ENCODE results near the gene PNPLA7. TPM values are rescaled to one million over a fixed set of nuclear protein-coding genes. Genes with fewer than 3 reads are reported as not detected.

Gene PNPLA7
- total and polyA plus RNA-seq, 2 of the 13 experiments (the other 11 are each of a cell fraction or from before 2014, with no cell fraction given): 0.42 to 1.5 TPM

- Histone ChIP-seq H3K36me3 (replicated peaks in 1 of 2; ENCODE audit: control insufficient read depth in 1 of 2, insufficient read depth in 2 of 2, low read length in 2 of 2) (no peaks in the 10 kb centered on the region), H3K4me3 (replicated peaks in 1 of 3; ENCODE audit: insufficient read depth in 1 of 3, low read depth in 2 of 3, low read length in 3 of 3) (no peak overlapping the region), H3K9me3 (ENCODE audit: low read length) (no peaks in the 10 kb centered on the region), H3K4me2 (ENCODE audit: low read depth, low read length) (no peak overlapping the region), H3K27ac (ENCODE audit: extremely low read length, insufficient read depth, low read length) (no peak overlapping the region), H3K4me1 (ENCODE audit: insufficient read depth, low read length) (peaks cover 16% of the 10 kb centered on the region), H3K9ac (ENCODE audit: insufficient read depth, low read depth, low read length) (no peak overlapping the region), H4K20me1 (ENCODE audit: insufficient read depth, low read length) (no peaks in the 10 kb centered on the region), H2AFZ (ENCODE audit: low read length) (no peak overlapping the region), H3K27me3 (ENCODE audit: control insufficient read depth in 1 of 2, insufficient read depth in 2 of 2, low read length in 2 of 2) (peaks cover under 1 to 6% of the 10 kb centered on the region in 2 experiments; a peak in 3 of 5 replicates), H3K79me2 (ENCODE audit: insufficient read depth, low read length) (no peaks in the 10 kb centered on the region)
- BruUV-seq (replicated peaks): no TSS peak
- in situ Hi-C loops (cut with HindIII; ENCODE audit: extremely low pct_ligation_motif_present, low pct_unique_long_range_greater_than_20kb) (no loop called here), intact Hi-C loops (cut with micrococcal nuclease; ENCODE audit: unreplicated experiment) (no loop called here)
- CTCF ChIA-PET (ENCODE audit: low intra/inter-chr PET ratio, low total read pairs): no interaction called here
- 75% methylated on average over 7 of the region's 21 CpGs for WGBS (ENCODE audit: low lambda C conversion rate)
- FAIRE-seq (no peak), ATAC-seq (no peak), DNase-seq (ENCODE audit: low spot score) (no peak)
- POLR2A ChIA-PET: interaction anchor here (1.9 kb wide), 1 partner anchor 10 kb away, joined by 7 read pairs; the partner anchor contains the start of gene ENTPD8
- no peak for TF ChIP-seq ZNF775 (CRISPR knock-in tag; IDR thresholded peaks at IDR 0.05; ENCODE audit: borderline replicate concordance)
- no peak for TF ChIP-seq SSRP1 (CRISPR knock-in tag; IDR thresholded peaks at IDR 0.05)
- no peak for TF ChIP-seq MAFF (IDR thresholded peaks at IDR 0.05; ENCODE audit: low read depth, low read length)
- no peak for TF ChIP-seq ZNF343 (CRISPR knock-in tag; IDR thresholded peaks at IDR 0.05)
- TF ChIP-seq, protein P1, sequence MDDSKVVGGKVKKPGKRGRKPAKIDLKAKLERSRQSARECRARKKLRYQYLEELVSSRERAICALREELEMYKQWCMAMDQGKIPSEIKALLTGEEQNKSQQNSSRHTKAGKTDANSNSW (CRISPR knock-in tag; IDR thresholded peaks at IDR 0.05; ENCODE audit: borderline replicate concordance): no peak
- TF ChIP-seq, protein P2, sequence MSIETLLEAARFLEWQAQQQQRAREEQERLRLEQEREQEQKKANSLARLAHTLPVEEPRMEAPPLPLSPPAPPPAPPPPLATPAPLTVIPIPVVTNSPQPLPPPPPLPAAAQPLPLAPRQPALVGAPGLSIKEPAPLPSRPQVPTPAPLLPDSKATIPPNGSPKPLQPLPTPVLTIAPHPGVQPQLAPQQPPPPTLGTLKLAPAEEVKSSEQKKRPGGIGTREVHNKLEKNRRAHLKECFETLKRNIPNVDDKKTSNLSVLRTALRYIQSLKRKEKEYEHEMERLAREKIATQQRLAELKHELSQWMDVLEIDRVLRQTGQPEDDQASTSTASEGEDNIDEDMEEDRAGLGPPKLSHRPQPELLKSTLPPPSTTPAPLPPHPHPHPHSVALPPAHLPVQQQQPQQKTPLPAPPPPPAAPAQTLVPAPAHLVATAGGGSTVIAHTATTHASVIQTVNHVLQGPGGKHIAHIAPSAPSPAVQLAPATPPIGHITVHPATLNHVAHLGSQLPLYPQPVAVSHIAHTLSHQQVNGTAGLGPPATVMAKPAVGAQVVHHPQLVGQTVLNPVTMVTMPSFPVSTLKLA (IDR thresholded peaks at IDR 0.05): no peak
- no peak for TF ChIP-seq NFIB (CRISPR knock-in tag; IDR thresholded peaks at IDR 0.05; ENCODE audit: borderline replicate concordance)
- no peak for TF ChIP-seq HHEX (CRISPR knock-in tag; IDR thresholded peaks at IDR 0.05)
- no peak for TF ChIP-seq ZNF607 (CRISPR knock-in tag; IDR thresholded peaks at IDR 0.05; ENCODE audit: borderline replicate concordance)
- TF ChIP-seq ZNF878 (CRISPR knock-in tag; IDR thresholded peaks at IDR 0.05): no peak
- TF ChIP-seq RBFOX2 (IDR thresholded peaks at IDR 0.05; ENCODE audit: low read depth, low read length): no peak
- TF ChIP-seq FOSL2 (CRISPR knock-in tag; IDR thresholded peaks at IDR 0.05): no peak
- no peak for TF ChIP-seq FOXC1 (CRISPR knock-in tag; IDR thresholded peaks at IDR 0.05; ENCODE audit: borderline replicate concordance)
- no peak for TF ChIP-seq IKZF4 (CRISPR knock-in tag; IDR thresholded peaks at IDR 0.05; ENCODE audit: borderline replicate concordance, low read depth, not compliant biosample characterization)
- TF ChIP-seq AKAP8 (CRISPR knock-in tag; IDR thresholded peaks at IDR 0.05): no peak
These were observed 118.7 kb downstream of the PNPLA7 start for GRCh38 chr9:137431416-137431931.

All from HepG2 (cell line).